Fibroblast of pulmonary artery (primary cell): Measurements from ENCODE around the gene CALHM5.

ENCODE experiments used
- DNase-seq: peaks from one replicate; pipeline ENCODE4 v3.0.0-alpha.2; 2010; ENCODE audit warnings: low read depth
- H3K4me3 ChIP-seq: replicated peaks from 2 replicates; pipeline ENCODE4 v1.5.1; 2011; ENCODE audit warnings: low read depth, mild to moderate bottlenecking, control low read depth, low read length, moderate library complexity
- TF ChIP-seq, protein P1 (sequence below): IDR thresholded peaks from 2 replicates; pipeline ENCODE4 v1.5.1; 2011; ENCODE audit warnings: mild to moderate bottlenecking, control low read depth, low read length, inconsistent platforms; ENCODE audit errors: missing control alignments

Gene CALHM5

DNA sequence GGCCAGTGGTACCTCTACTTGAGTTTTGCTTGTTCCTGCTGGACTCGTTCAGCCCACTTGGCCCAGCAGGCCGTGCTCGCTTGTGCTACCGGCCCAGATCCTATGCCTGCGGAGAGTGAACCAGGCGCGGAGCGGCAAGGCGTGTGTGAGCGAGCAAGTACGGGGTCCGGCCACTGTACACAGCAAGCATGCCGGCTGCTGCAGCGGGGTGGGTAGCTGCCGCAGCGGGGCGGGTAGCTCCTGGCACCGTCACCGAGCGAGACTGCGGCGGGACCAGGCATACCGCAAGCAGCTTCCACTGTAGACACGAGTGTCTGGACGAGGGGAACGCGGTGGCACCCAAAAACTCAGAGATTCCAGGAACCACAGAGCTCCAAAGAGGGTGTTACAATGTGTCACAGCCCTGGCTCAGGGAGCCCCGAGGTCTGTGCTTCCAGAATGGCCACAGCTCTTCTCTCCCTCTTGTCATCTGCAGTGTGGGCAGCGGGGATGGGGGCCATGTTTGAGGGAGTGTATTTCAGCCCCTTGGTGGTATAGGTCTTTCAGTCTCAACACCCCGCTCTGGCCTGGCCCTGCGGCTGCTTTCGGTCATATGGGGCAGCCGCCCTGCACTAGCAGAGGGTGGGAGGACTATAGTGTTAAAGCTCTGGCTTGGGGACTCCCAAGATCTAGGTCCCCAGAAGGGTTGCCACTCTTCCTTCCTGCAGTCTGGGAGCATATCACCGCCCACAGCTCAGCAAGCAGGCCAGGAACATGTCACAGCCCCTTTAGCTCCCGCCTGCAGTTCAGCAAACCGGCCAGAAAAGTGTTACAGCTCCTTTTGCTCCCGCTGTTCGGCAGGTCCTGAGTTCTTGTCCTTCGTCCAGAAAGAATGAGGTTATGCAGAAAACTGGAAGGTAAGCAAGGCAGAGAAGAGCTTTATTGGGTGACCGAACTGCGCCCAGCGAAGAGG lies 53.8 kb downstream of the CALHM5 start:
- no peak overlapping the region for H3K4me3 ChIP-seq
- TF ChIP-seq, protein P1, sequence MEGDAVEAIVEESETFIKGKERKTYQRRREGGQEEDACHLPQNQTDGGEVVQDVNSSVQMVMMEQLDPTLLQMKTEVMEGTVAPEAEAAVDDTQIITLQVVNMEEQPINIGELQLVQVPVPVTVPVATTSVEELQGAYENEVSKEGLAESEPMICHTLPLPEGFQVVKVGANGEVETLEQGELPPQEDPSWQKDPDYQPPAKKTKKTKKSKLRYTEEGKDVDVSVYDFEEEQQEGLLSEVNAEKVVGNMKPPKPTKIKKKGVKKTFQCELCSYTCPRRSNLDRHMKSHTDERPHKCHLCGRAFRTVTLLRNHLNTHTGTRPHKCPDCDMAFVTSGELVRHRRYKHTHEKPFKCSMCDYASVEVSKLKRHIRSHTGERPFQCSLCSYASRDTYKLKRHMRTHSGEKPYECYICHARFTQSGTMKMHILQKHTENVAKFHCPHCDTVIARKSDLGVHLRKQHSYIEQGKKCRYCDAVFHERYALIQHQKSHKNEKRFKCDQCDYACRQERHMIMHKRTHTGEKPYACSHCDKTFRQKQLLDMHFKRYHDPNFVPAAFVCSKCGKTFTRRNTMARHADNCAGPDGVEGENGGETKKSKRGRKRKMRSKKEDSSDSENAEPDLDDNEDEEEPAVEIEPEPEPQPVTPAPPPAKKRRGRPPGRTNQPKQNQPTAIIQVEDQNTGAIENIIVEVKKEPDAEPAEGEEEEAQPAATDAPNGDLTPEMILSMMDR: no peak
- no peak for DNase-seq

DNA sequence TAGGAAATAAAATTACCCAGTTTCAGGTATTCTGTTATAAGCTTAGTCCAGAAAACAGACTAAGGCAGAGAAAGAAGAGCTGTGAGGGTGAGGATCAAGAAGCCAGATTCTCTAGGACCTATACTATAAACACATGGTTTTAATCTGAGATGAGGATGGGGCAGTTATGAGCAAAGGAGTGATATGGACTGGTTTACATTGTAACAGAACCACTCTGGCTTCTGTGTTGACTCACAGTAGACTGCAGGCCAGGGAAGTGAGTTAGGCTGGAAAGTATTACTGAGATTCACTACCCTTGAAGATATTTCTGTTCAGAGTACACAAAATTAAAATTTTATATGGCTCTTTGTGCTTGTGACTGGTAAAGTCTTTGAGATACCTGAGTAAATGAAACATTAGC lies 56.7 kb downstream of the CALHM5 start:
- TF ChIP-seq, protein P1: no peak
- DNase-seq: no peak

DNA sequence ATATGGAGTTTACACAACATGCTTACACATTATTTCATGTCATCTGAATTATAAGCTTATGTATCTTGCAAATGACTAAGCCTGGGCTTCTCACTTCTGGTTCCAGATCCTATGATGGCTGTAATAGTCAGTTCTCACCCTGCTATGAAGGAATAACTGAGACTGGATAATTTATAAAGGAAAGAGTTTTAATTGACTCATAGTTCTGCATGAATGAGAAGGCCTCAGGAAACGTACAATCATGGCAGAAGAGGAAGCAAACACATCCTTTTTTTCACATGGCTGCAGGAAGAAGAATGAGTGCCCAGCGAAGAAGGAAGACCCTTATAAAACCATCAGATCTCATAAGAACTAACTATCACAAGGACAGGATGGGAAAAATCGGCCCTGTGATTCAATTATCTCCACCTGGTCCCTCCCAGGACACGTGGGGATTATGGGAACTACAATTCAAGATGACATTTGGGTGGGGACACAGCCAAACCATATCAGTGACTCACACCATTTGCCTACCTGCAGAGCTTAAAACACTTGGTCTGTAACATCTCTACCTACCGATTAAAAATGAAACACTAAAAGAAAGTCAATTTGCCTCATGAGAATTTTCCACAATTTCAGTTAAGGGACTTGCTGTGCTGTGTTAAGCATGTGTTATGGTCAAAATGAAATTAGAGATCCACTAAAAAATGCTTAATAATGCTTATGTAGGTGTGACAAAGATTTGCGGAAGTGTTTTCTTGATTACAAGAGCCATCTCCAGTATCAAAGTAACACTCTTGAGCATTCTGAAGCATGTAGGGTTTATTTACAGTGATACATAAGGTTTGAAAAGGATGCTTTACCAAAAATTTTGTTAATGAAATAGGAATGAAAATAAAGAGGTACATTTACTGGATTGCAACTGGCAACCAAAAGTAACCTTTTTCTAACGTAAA lies 57.6 kb downstream of the CALHM5 start:
- TF ChIP-seq, protein P1: no peak
- no peak overlapping the region for H3K4me3 ChIP-seq
- no peak for DNase-seq

More for the DNA sequence above, 56.7 kb downstream of the CALHM5 start:
- no peak overlapping the region for H3K4me3 ChIP-seq

DNA sequence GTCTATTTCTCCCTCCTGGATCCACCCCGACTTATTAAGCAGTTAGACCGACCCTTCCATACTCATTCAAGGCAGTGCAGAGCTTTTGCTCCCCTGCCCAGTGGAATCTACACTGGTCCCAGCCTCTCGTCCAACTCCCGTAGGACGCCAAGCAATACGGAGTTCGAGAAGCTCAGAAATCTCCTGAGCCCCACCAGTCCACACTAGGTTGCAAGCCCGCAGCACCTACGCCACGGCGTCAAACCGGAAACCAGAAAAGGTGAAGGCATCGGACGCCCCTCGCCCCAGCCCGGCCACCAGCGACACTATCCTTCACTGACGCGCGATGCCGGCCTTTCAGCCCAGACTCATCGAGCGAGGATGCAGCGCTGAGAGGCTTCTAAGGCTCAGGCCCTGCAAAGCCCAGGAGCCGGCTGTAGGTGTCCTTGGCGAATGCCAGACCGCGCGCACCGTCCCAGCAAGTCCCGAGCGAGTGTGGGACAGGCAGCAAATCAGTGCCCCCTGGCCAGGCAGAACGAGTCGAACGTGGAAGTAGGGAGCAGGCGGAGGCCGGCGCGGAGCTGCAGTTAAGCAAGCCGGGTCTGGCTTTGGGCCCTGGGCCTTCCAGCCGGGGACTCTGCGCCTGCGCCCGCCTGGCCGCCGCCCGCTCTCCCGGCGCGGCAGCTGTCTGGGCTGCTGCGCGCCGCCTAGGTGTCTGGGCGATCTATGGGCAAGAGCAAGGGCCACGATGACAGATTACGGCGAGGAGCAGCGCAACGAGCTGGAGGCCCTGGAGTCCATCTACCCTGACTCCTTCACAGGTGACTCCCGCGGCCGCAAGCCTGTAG lies 59.6 kb downstream of the CALHM5 start, which contains the start of gene RWDD1:
RWDD1 (plus strand) TSS at position 649 of the 827 bp plus-strand sequence; CDS start at position 728, 79 bp downstream.
- TF ChIP-seq, protein P1: no peak
- DNase-seq: peak; percentile 100
- peak within 1 kb of the TSS; percentile 84 for H3K4me3 ChIP-seq

DNA sequence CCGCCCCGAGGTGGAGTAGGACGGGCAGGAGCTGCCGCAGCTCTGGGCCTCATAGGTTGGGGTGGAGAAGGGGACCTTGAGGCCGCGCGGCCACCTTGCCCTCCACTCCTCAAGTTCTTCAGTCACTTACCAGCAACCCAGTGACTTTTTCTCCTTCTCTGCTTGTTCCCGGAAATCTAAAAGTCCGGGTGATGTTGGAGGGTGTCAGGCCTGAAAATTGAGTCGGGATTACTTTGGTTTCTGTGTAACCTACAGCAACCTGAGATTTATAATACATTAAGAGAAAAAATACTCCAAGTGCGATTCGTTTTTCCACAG lies 60.2 kb downstream of the CALHM5 start:
- DNase-seq: no peak
- TF ChIP-seq, protein P1: no peak
- H3K4me3 ChIP-seq: peak overlapping the region; percentile 84

DNA sequence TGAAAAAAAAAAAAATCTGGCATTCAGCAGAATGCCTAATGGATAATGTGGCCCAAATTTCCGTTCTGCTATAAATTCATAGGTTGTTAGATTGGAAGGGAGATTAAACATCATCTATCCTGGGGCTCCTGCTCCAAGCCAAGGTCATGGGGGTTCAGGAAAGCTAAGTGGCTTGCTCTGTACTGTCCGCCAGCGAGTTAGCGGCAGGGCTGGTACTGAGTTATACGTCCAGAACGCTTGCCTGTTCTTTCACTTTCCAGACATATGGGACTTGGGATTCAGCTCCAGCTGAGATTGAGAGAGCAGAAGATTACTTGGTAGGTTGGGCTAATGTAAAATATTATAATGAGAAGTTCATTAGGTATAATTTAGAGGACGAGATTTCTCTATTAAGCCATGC lies 60.7 kb downstream of the CALHM5 start:
- peak; percentile 42 for DNase-seq
- TF ChIP-seq, protein P1: no peak
- peak overlapping the region; percentile 84 for H3K4me3 ChIP-seq
